Activated CD4-positive, alpha-beta T cell treated with anti-CD3 and anti-CD28 coated beads for 1 hour (primary cell): ENCODE data around the gene UBLCP1.

Experiments used
- DNase-seq: peaks from one replicate; pipeline ENCODE4 v3.0.0-alpha.2; 2020

UBLCP1 gene

DNA sequence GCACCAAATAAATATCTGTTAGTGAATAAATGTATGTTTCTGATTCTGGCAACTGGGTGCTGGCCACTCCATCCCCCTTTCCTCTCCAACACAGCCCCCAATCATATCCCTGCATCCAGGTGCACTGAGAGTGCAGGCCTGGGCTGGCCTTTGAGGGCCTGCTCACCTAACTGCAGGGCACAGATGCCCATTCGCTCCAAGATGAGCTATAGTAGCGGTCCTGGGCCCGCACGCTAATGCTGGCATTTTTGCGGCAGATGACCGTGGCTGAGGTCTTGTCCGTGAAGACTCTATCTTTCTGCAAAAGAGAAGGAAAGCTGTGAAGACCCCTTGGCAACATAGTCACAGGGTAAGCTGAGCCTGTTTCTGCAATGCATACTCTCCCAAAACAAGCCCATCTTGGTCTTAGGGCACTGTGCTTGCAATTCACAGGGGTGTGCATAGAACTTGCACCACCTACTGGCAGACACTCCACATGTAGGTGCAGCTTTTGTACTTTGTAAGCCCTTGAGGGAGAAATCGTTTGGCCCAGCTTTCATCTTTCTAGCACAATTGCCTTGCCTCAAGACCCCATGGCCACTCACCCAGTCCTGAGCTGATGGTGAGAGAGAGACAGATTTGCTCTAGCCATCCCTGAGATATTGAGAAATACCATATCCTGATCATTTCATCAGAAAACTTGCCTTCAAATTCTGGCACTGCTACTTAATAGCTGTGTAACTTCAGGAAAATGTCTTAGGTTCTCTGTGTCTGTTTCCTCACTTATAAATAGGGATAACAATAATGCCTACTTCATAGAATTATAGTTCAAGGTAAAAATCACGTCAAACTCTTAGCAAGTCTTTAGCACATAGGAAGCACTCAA lies 53.7 kb downstream of the UBLCP1 start:
- DNase-seq: peak; percentile 19

DNA sequence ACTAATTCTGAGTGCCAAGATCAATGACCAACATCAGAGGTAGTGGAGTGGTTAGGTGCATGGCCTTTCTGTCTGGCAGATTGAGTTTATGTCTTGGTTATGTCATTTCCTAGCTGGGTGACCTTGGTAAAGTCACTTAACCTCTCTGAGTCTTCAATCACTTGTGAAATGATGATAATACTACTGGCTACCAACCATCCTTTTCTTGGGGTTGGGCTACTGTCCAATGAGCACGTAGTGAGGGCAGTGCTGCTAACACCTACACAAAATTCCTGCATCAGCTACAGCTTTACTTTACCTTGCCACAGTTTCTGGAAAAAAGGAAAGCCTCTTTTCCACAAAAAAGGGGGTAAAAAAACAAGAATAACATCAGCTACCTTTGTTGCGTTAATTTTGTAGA lies 54.8 kb downstream of the UBLCP1 start:
- DNase-seq: no peak

DNA sequence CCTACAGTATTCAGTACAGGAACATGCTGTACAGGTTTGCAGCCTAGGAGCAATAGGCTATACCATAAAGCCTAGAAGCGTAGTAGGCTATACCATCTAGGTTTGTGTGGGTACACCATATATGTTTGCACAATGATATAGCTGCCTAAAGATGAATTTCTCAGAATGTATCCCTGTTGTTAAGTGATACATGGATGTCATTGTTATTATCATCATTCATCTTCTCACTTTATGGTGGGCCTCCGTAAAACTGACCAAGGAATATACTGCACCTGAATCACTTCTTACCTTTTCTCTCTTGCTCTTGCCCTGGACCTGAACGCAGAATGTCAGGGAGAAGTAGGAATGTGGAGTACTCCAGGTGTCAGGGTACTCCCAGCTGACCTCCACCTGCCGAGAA lies 55.4 kb downstream of the UBLCP1 start:
- DNase-seq: no peak

DNA sequence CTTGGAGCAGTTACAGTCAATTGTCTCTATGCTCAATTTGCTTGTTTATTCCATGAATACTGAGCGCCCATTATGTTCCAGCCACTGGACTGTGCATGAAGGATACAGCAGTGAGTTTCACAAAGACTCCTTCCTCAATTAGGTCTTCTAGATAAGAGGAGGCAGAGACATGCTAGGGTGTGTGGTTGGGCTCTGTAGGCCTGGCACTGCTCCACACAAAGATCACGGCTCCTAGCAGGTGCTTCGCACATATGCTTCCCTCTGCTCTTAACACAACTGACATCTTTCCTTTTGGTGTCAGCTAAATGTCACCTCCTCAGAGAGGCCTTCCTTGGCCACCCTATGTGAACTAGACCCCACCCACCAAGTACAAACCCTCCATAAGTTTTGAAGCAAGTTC lies 56.3 kb downstream of the UBLCP1 start:
- DNase-seq: no peak

DNA sequence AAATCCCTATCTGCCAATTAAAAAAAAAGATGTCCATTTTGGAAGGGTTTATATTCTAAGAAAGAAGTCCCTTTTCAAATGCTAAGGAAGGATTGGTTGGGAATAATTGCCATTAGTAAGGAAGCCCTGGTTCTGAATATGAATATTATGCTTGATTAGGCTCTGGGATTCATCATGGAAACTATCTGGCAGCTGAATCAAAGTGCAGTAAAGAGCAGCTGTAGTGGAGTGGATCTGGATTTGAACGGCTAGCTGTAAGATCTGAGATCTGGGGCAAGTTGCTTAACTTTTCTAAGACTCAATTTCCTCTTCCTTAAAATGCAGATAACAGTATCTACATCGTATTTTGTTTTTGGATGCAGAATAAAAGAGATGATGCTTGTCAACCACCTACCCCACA lies 56.7 kb downstream of the UBLCP1 start:
- DNase-seq: no peak

DNA sequence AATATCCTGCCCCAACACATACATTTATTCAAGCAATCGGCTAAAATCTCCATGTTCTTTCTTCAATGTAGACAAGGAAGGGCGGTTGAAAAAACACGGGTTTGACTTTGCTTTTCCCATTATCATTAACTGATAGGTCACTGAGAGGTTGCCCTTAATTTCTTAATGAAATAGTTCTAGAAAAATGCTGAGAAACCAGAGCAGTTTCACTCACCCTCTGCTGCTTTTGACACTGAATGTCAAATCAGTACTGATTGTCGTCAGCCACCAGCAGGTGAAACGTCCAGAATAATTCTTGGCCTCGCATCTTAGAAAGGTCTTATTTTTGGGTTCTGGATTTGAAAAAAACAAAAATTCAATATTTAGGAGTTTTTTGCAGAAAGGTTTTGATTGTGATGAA lies 59.1 kb downstream of the UBLCP1 start:
- DNase-seq: no peak

DNA sequence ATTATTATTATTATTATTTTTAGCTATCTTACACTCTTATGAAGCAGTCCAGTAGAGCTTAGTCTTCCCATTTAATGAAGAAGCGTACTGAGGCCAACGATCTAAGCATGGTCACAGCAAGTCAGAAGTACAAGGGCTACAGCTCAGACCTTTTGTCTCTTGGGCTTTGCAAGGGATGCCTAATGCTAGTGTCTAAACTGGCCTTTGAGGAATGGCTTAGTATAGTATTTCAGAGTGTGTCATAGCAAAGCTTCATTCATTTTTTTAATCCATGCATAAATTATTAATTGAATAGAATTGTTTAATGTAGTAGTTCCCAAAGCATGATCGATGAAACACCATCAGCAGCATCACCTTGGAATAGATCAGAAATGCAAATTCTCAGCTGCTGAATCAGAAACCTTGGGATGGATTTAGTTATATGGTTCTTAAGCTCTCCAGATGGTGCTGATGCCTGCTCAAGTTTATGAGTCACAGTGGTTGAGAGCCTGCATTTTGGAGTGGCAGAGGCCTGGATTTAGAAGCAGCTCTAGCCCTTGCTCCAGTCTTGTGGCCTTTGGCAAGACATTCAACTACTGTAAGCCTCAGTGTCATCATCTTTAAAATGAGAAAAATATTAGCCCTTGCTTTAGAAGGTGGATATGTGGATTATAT lies 61.1 kb downstream of the UBLCP1 start:
- DNase-seq: no peak

DNA sequence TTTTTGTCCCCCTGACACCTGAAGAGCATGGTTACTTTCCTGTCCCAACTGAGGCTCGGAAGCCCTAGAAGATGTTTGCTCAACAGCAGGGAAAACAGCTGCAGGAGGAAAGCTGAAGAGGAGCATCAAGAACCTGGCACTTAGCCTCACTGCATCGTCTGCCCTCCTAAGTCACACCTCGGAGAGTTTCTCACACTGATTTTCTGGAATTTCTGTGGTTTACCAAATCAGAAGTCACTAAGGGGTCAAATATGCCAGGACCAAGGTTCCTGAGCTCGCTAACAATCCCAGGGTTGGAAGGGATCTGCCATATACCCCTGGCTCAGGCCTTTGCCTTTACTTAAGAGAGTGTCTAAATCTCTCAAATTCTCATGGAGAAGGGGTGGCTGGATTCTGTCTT lies 61.9 kb downstream of the UBLCP1 start:
- DNase-seq: no peak

DNA sequence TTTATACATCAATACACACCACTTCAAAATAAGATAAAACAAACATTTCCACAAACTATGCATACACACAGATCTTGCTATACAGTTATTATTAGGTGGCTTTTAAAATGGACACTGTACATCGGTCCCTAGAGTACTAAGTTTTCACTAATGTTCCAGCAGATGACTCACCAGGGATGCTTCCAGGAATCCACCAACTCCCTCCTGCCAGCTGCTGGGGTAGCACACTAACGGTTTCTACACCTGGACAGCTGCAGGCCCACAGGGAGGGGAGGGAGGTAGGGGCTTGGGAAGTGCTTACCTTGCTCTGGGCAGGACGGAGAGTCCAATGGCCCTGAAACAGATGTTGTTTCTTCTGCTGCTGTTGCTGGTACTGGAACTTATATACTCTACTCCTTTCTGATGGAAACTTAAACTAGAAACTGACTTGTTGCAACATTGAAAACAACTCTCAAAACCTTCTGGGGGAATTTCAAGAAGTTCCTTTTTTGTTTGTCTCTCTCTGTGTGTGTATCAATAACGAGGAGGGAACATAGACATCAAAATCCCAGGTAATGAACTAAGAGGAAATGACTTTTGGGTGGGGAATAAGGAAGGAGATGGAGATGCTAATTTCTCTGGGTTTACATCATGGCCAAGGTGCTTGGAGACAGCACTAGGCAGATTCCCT lies 67.2 kb downstream of the UBLCP1 start, which contains the start of gene IL12B:
TSS of gene IL12B (minus strand) at position 357 of the 670 bp plus-strand sequence. CDS start 3,705 bp downstream, outside the sequence.
- DNase-seq: no peak

DNA sequence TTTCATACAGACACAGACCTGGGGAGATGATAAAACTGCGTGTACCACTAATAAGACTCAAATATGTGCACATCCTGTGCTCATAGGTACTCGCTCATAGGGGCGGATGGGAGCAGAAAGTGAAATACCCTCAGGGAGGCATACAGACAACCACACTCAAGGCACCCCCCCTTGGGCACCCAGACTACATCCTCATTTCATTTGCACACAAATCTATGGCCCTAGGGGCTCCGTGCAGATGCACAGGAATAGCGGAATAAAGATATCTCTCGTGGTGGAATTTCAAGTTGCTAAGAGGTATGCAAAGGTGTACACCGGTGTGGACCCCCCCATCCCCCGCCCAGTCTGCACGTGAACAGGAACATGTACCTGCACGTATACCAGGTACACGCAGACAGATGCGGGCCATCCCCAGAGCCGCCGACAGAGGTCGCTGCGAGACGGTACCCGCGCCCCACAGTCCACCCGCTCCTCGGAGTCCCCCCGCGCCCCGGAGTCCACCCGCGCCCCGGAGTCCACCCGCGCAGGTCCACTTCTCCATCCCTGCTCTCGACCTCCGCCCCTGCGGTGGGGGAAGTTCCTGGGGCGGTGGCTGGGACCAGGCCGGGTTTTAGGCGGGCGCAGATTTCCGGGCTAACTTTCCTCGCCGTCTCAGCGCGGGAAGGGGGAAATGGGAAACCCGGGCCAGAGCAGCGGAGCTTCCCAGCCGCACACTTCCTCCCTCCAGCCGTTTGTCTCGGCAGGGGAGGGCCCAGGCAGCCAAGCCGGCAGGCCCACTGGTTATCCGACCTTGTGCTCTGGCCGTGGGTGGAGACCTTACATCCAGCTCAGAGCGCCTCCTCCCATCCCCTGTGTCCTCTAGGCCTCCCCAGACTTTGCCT lies 68.2 kb downstream of the UBLCP1 start:
- peak; percentile 57 for DNase-seq

DNA sequence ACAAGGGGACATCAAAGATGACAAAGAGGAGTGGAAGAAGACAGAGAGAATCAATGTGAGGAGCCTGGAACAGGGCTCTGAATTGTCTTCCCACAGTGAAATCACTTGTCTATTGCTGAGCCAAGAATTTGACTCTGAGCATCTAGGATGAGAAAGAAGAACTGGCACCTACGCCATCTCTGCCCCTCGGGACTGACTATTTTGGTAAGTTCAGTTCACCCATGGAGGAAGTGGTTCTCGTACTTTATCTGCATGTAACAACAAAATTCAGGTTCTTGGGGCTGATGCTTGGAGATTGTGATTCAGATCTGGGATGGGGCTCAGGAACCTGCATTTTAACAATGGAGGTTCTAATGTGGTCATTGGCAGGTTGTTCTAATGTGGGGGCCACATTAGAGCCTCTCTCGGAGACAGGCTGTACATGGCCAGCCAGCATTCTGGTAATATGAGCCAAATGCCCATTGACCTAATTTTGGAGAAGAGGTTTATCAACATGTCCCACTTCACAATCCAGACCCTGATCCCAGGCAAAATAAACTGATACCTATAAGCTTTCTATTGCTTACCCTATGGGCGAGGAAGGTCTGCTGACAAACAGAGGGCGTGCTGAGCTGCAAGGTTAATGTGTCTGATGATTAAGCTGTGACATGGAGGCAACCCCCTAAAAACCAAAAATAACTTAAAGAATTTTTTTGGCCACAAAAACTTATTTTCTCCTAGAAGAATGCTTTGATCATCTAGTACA lies 69.9 kb downstream of the UBLCP1 start:
- no peak for DNase-seq

DNA sequence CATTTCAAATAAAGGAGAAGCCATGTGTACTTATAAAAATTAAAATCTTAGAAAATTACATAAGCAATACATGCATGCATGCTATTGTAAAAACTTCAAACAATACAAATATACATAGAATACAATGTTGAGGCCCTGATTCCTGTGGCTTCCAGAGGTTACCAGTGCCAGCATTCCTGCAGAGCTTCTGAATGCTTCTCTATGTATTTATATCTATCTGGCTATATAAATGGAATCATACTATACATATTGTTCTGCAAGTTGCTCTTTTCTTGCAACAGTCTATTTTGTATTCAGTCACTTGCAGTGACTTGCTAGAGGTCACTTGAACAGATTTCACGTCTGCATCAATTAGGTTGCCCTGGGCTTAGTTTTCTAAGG lies 70.4 kb downstream of the UBLCP1 start:
- no peak for DNase-seq
